ENCODE results near the gene ATPAF1.
"Not testable (repeated sequence)": the region's sequence is repeated elsewhere in the genome, so short reads cannot be mapped to it uniquely, and the experiment has no call there.

The ATPAF1 gene

DNA sequence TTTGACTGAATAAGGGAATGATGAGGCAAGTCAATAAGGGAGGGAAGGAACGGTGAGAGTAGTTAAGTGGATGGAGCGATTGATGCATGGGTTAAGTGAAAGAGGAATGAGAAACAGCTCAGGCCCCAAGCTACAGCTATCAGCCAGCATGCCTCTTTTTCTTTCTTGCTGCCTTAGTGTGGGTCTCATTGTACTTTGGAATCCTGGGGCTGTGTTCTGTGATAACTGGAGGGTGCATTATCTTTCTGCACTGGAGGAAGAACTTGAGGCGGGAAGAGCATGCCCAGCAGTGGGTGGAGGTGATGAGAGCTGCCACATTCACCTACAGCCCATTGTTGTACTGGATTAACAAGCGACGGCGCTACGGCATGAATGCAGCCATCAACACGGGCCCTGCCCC is 4.5 kb upstream of the ATPAF1 start:
- Mint-ChIP-seq H3K4me1 (ENCODE audit: low read depth) (peaks cover under 1% of the 10 kb centered on the region), H3K36me3 (ENCODE audit: low read depth) (peaks cover 55% of the 10 kb centered on the region), H3K9me3 (no peaks in the 10 kb centered on the region), H3K4me3 (no peak overlapping the region), H3K27me3 (no peaks in the 10 kb centered on the region), H3K27ac (no peak overlapping the region)
- intact Hi-C loops (cut with micrococcal nuclease): no loop called here

DNA sequence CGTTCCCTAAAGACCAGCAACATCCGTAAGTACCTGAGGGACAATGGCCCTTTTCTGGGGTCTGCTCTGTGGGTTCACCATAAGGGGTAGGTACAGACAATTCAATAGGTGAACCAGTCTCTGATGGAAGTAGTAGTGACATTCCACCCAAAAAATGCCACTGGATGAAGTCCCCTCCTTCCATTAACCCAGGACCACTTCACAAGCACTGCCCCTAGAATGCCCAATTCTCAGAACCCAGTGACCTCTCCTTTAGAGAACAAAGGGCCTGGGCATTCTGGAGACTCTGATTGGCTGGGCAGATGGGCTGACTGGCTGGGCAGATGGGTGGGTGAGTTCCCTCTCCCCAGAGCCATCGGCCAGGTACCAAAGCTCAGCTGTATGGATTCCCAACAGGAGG is 3.4 kb upstream of the ATPAF1 start, which contains the start of gene TEX38:
Gene TEX38 (plus strand): TSS at position 301 of the 400 bp plus-strand sequence. CDS start 81 bp downstream, at position 382.
- Mint-ChIP-seq H3K9me3 (no peaks in the 10 kb centered on the region), H3K27ac (no peak within 1 kb of the TSS), H3K4me1 (ENCODE audit: low read depth) (peaks cover 12% of the 10 kb centered on the region), H3K27me3 (no peaks in the 10 kb centered on the region), H3K4me3 (no peak within 1 kb of the TSS), H3K36me3 (ENCODE audit: low read depth) (peaks cover 44% of the 10 kb centered on the region)
- intact Hi-C loops (cut with micrococcal nuclease): no loop called here

- Mint-ChIP-seq H3K36me3 (ENCODE audit: low read depth) (peaks cover 31% of the 10 kb centered on the region), H3K27ac (no peak overlapping the region), H3K9me3 (no peaks in the 10 kb centered on the region), H3K4me1 (ENCODE audit: low read depth) (peaks cover 18% of the 10 kb centered on the region), H3K27me3 (no peaks in the 10 kb centered on the region), H3K4me3 (no peak overlapping the region)
- intact Hi-C loops (cut with micrococcal nuclease): no loop called here
Observed at GRCh38 chr1:46670134-46670533, 2.0 kb upstream of the ATPAF1 start.

- H3K27ac Mint-ChIP-seq: no peak overlapping the region
- intact Hi-C loops (cut with micrococcal nuclease): loop anchor here (10.0 kb wide), 2 partner anchors 49 to 51 kb away; partner anchors contain the start of genes EFCAB14 and MOB3C
- no peak overlapping the region for H3K4me3 Mint-ChIP-seq
Observed at GRCh38 chr1:46665983-46666382, 2.2 kb downstream of the ATPAF1 start.

GRCh38 chr1:46662919-46663318 is 5.2 kb downstream of the ATPAF1 start:
- H3K9me3 Mint-ChIP-seq, H3K4me3 Mint-ChIP-seq, H3K27me3 Mint-ChIP-seq, H3K27ac Mint-ChIP-seq: not testable (repeated sequence)
- Mint-ChIP-seq H3K4me1 (ENCODE audit: low read depth) (peaks cover 18% of the 10 kb centered on the region), H3K36me3 (ENCODE audit: low read depth) (peaks cover 39% of the 10 kb centered on the region)
- intact Hi-C loops (cut with micrococcal nuclease): loop anchor here (10.0 kb wide), 2 partner anchors 48 to 52 kb away; partner anchors contain the start of genes EFCAB14 and MOB3C

More at GRCh38 chr1:46665983-46666382, 2.2 kb downstream of the ATPAF1 start:
- Mint-ChIP-seq H3K9me3 (no peaks in the 10 kb centered on the region), H3K27me3 (no peaks in the 10 kb centered on the region), H3K36me3 (ENCODE audit: low read depth) (peaks cover 30% of the 10 kb centered on the region), H3K4me1 (ENCODE audit: low read depth) (peaks cover 18% of the 10 kb centered on the region)

DNA sequence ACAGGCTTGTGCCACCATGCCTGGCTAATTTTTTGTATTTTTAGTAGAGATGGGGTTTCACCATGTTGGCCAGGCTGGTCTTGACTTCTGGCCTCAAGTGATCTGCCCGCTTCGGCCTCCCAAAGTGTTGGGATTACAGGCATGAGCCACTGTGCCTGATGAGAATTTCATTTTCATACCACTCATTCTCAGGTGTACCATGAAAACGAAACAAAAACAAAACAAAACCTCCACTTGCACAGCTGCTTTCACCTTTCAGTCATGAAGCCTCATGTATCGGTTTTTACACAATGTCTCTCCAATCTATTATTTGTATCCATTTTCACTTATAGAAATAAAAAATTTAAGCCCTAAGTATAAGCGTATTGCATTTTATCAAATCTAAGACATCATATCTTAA is 8.0 kb downstream of the ATPAF1 start:
- not testable (repeated sequence) for H3K9me3 Mint-ChIP-seq; H3K27ac Mint-ChIP-seq; H3K4me3 Mint-ChIP-seq; H3K4me1 Mint-ChIP-seq (ENCODE audit: low read depth); H3K27me3 Mint-ChIP-seq
- peaks cover 50% of the 10 kb centered on the region for H3K36me3 Mint-ChIP-seq (ENCODE audit: low read depth)
- intact Hi-C loops (cut with micrococcal nuclease): loop anchor here (10.0 kb wide), 2 partner anchors 45 to 55 kb away; partner anchors contain the start of genes EFCAB14 and MOB3C

DNA sequence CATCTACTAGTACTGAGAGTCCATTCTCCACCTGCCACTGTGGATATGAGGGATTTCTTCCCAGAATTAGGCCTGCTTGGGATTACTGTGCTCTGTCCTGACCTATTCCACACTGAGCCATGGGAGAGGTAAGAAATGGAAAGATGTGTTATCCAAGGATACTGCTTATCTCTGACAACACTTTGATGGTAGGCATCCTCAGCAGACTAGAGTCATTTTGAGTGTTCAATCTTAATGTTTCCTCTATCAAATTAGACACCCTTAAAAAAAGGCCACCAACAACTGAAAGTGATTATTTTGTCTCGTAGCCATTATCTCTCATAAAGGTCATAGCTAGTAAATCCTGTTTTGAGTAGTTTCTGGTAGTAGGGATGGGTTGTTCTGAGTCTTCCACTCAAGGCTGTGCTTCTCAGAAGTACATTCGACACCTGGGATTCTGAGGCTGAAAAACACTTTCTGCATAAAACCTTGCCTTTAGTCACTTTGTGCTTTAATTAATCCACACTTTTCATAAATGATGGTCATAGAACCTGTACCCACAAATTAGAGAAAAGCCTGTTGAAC is 8.8 kb downstream of the ATPAF1 start:
- peaks cover 7% of the 10 kb centered on the region for H3K9me3 Mint-ChIP-seq
- H3K27ac Mint-ChIP-seq: no peak overlapping the region
- intact Hi-C loops (cut with micrococcal nuclease): no loop called here
- H3K36me3 Mint-ChIP-seq (ENCODE audit: low read depth): peaks cover 50% of the 10 kb centered on the region
- H3K4me1 Mint-ChIP-seq (ENCODE audit: low read depth): peaks cover 6% of the 10 kb centered on the region
- no peaks in the 10 kb centered on the region for H3K27me3 Mint-ChIP-seq
- no peak overlapping the region for H3K4me3 Mint-ChIP-seq

GRCh38 chr1:46657775-46658174 is 10.4 kb downstream of the ATPAF1 start:
- Mint-ChIP-seq H3K9me3 (peaks cover 7% of the 10 kb centered on the region), H3K36me3 (ENCODE audit: low read depth) (peaks cover 51% of the 10 kb centered on the region), H3K27ac (no peak overlapping the region), H3K4me1 (ENCODE audit: low read depth) (peaks cover 6% of the 10 kb centered on the region), H3K4me3 (no peak overlapping the region), H3K27me3 (no peaks in the 10 kb centered on the region)
- intact Hi-C loops (cut with micrococcal nuclease): no loop called here

GRCh38 chr1:46656643-46657042 is 11.5 kb downstream of the ATPAF1 start:
- Mint-ChIP-seq H3K27me3 (no peaks in the 10 kb centered on the region), H3K27ac (no peak overlapping the region), H3K9me3 (peaks cover 7% of the 10 kb centered on the region), H3K36me3 (ENCODE audit: low read depth) (peaks cover 56% of the 10 kb centered on the region), H3K4me1 (ENCODE audit: low read depth) (peaks cover 6% of the 10 kb centered on the region), H3K4me3 (no peak overlapping the region)
- intact Hi-C loops (cut with micrococcal nuclease): no loop called here

DNA sequence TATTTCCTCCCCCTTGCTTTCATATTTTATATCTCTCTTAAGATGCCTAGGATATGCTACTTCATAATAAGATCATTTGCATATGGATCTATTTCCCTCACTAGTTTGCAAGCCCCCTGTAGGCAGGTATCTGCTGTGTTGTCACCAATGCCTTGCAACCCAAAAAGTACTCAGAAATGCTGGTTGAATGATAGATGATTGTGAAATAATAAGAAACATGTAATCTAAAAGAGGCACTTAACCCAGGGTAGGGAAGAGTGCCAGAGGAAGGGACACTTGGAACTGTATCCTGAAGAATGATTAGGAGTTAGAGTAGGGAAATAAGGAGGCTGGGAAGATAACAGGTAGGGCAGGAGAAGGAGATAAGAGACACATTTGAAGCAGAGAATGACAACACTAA is 12.3 kb downstream of the ATPAF1 start:
- H3K27ac Mint-ChIP-seq: no peak overlapping the region
- peaks cover 63% of the 10 kb centered on the region for H3K36me3 Mint-ChIP-seq (ENCODE audit: low read depth)
- no peak overlapping the region for H3K4me3 Mint-ChIP-seq
- H3K9me3 Mint-ChIP-seq: peaks cover 8% of the 10 kb centered on the region
- intact Hi-C loops (cut with micrococcal nuclease): no loop called here
- H3K4me1 Mint-ChIP-seq (ENCODE audit: low read depth): peaks cover 6% of the 10 kb centered on the region
- no peaks in the 10 kb centered on the region for H3K27me3 Mint-ChIP-seq

DNA sequence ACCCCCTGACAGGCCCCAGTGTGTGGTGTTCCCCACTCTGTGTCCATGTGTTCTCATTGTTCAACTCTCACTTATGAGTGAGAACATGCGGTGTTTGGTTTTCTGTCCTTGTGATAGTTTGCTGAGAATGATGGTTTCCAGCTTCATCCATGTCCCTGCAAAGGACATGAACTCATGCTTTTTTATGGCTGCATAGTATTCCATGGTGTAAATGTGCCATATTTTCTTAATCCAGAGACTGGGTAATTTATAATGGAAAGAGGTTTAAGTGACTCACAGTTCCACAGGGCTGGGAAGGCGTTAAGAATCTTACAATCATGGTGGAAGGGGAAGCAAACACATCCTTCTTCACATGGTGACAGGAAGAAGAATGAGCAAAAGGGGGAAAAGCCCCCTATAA is 13.5 kb downstream of the ATPAF1 start:
- peaks cover 17% of the 10 kb centered on the region for H3K9me3 Mint-ChIP-seq
- intact Hi-C loops (cut with micrococcal nuclease); H3K27ac Mint-ChIP-seq; H3K27me3 Mint-ChIP-seq; H3K4me1 Mint-ChIP-seq (ENCODE audit: low read depth); H3K4me3 Mint-ChIP-seq: not testable (repeated sequence)
- H3K36me3 Mint-ChIP-seq (ENCODE audit: low read depth): peaks cover 71% of the 10 kb centered on the region

DNA sequence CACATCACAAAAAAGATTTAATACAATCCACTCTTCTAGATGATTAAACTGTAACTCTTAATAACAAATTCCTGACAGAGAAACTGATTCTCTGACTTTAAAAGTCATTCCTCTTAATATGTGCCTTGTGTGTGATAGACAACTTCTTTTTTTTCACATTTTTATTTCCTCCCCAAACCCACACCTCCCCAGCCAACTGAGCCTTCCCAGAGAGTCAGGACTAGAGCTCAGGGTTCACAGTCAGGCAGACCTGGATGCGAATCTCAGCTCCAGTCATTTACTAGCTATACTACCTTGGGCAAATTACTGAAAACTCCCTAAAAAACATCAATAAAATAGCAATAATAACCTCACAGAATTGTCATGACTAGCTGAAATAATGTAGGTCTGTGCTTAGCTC is 14.2 kb downstream of the ATPAF1 start:
- intact Hi-C loops (cut with micrococcal nuclease): no loop called here
- no peak overlapping the region for H3K27ac Mint-ChIP-seq

DNA sequence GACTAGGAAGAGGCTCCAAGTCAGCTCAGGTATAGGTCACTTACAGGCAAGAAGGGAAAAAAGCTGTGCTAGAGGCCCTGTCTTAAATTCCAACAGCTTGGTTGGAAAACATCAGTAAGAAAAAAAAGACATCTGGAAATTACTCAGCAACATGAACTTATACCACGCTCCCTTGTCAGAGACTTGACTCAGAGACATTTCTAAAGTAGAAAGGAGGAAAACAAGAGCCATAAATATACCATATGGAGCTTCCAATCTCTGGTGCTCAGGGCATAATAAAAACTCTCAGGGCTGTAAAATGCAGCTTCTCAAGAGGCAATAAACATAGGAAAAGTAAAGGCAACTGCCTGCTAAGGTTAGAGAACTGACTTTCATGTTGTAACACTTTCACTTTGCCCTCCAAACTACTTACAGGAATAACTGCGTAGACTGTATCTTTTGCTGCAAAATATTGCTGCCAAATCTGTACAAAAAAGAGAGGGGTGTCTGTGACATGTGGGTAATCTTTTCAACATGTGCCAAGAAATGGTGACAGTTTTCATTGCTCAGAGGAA is 14.7 kb downstream of the ATPAF1 start:
- peaks cover 77% of the 10 kb centered on the region for H3K36me3 Mint-ChIP-seq (ENCODE audit: low read depth)
- H3K27ac Mint-ChIP-seq: no peak overlapping the region
- no peaks in the 10 kb centered on the region for H3K27me3 Mint-ChIP-seq
- H3K9me3 Mint-ChIP-seq: peaks cover 17% of the 10 kb centered on the region
- intact Hi-C loops (cut with micrococcal nuclease): no loop called here
- peaks cover 6% of the 10 kb centered on the region for H3K4me1 Mint-ChIP-seq (ENCODE audit: low read depth)
- H3K4me3 Mint-ChIP-seq: no peak overlapping the region

More for the DNA sequence above, 14.2 kb downstream of the ATPAF1 start:
- H3K4me1 Mint-ChIP-seq (ENCODE audit: low read depth): peaks cover 6% of the 10 kb centered on the region
- peaks cover 72% of the 10 kb centered on the region for H3K36me3 Mint-ChIP-seq (ENCODE audit: low read depth)
- no peak overlapping the region for H3K4me3 Mint-ChIP-seq
- H3K27me3 Mint-ChIP-seq: no peaks in the 10 kb centered on the region
- H3K9me3 Mint-ChIP-seq: peaks cover 17% of the 10 kb centered on the region

- Mint-ChIP-seq H3K36me3 (ENCODE audit: low read depth) (peaks cover 82% of the 10 kb centered on the region), H3K27ac (no peak overlapping the region), H3K4me3 (no peak overlapping the region), H3K27me3 (no peaks in the 10 kb centered on the region), H3K9me3 (peaks cover 17% of the 10 kb centered on the region), H3K4me1 (ENCODE audit: low read depth) (peaks cover 2% of the 10 kb centered on the region)
- intact Hi-C loops (cut with micrococcal nuclease): no loop called here
Observed at GRCh38 chr1:46652321-46653100, 15.7 kb downstream of the ATPAF1 start.

All from dendritic cell treated with granulocyte-macrophage colony-stimulating factor and Interleukin-4, amounts not matched to agents 40 ng/mL and 50 ng/mL, for 4 days (primary cell).